H9 (cell line): ENCODE data around the gene KIF26B. TPM values are rescaled to one million over a fixed set of nuclear protein-coding genes. Genes with fewer than 3 reads are reported as not detected.

Experiments used
- DNase-seq: peaks from one replicate; pipeline ENCODE4 v3.0.0-alpha.2; 2017
- H2AFZ ChIP-seq: one replicate; pipeline ENCODE4 v1.6.1; 2013; ENCODE audit warnings: mild to moderate bottlenecking, low read length, control low read depth, moderate library complexity
- H2AK5ac ChIP-seq: 2 replicates; pipeline ENCODE4 v1.6.1; 2013; ENCODE audit warnings: low read length, control low read depth, mixed read lengths; ENCODE audit not compliant: insufficient read length
- H2BK120ac ChIP-seq: one replicate; pipeline ENCODE4 v1.6.1; 2013; ENCODE audit warnings: low read depth, mild to moderate bottlenecking, low read length, control low read depth, inconsistent platforms; ENCODE audit not compliant: poor library complexity, severe bottlenecking
- H2BK12ac ChIP-seq: 2 replicates; pipeline ENCODE4 v1.6.1; 2013; ENCODE audit warnings: low read length, control low read depth, mixed read lengths, low read depth; ENCODE audit not compliant: insufficient read length
- H2BK15ac ChIP-seq: 2 replicates; pipeline ENCODE4 v1.6.1; 2013; ENCODE audit warnings: low read depth, low read length, control low read depth
- H2BK20ac ChIP-seq: one replicate; pipeline ENCODE4 v1.6.1; 2013; ENCODE audit warnings: low read depth, mild to moderate bottlenecking, low read length, control low read depth, inconsistent platforms; ENCODE audit not compliant: poor library complexity, severe bottlenecking
- H2BK5ac ChIP-seq: 2 replicates; pipeline ENCODE4 v1.6.1; 2013; ENCODE audit warnings: low read length, control low read depth, mixed read lengths; ENCODE audit not compliant: insufficient read length
- H3K14ac ChIP-seq: 2 replicates; pipeline ENCODE4 v1.6.1; 2013; ENCODE audit warnings: low read length, control low read depth; ENCODE audit not compliant: insufficient read depth
- H3K18ac ChIP-seq: 2 replicates; pipeline ENCODE4 v1.6.1; 2013; ENCODE audit warnings: low read depth, mild to moderate bottlenecking, mixed read lengths, low read length, control low read depth; ENCODE audit not compliant: insufficient read length
- H3K23ac ChIP-seq: 2 replicates; pipeline ENCODE4 v1.6.1; 2013; ENCODE audit warnings: low read length, control low read depth, mixed read lengths, low read depth; ENCODE audit not compliant: insufficient read length
- H3K23me2 ChIP-seq: 2 replicates; pipeline ENCODE4 v1.6.1; 2013; ENCODE audit warnings: low read depth, mild to moderate bottlenecking, mixed read lengths, low read length, control low read depth; ENCODE audit not compliant: insufficient read length, poor library complexity, severe bottlenecking
- H3K27ac ChIP-seq: 2 replicates; pipeline ENCODE4 v1.5.1; 2013; ENCODE audit warnings: low read length, control low read depth, mixed read lengths, low read depth; ENCODE audit not compliant: insufficient read length
- H3K27me3 ChIP-seq: 2 replicates; pipeline ENCODE4 v1.6.1; 2013; ENCODE audit warnings: low read length, control low read depth, inconsistent platforms; ENCODE audit not compliant: insufficient read depth
- H3K4ac ChIP-seq: 2 replicates; pipeline ENCODE4 v1.6.1; 2013; ENCODE audit warnings: low read depth, mild to moderate bottlenecking, control low read depth, inconsistent platforms, low read length, moderate library complexity
- H3K4me1 ChIP-seq: 2 replicates; pipeline ENCODE4 v1.6.1; 2013; ENCODE audit warnings: low read length, control low read depth, inconsistent platforms; ENCODE audit not compliant: insufficient read depth
- H3K4me2 ChIP-seq: 2 replicates; pipeline ENCODE4 v1.6.1; 2013; ENCODE audit warnings: low read length, control low read depth, mixed read lengths; ENCODE audit not compliant: insufficient read length, insufficient read depth
- H3K56ac ChIP-seq: 2 replicates; pipeline ENCODE4 v1.6.1; 2013; ENCODE audit warnings: low read depth, mild to moderate bottlenecking, mixed read lengths, low read length, control low read depth; ENCODE audit not compliant: insufficient read length
- H3K79me1 ChIP-seq: 2 replicates; pipeline ENCODE4 v1.6.1; 2013; ENCODE audit warnings: low read depth, mild to moderate bottlenecking, moderate library complexity, low read length, control low read depth, inconsistent platforms; ENCODE audit not compliant: insufficient read depth, poor library complexity, severe bottlenecking
- H3K79me2 ChIP-seq: 2 replicates; pipeline ENCODE4 v1.6.1; 2013; ENCODE audit warnings: low read length, control low read depth, inconsistent platforms; ENCODE audit not compliant: insufficient read depth
- H3K9ac ChIP-seq: 2 replicates; pipeline ENCODE4 v1.6.1; 2013; ENCODE audit warnings: low read length, control low read depth, mixed read lengths; ENCODE audit not compliant: insufficient read length; ENCODE audit errors: extremely low read depth
- H3K9me3 ChIP-seq: one replicate; pipeline ENCODE4 v1.6.1; 2013; ENCODE audit warnings: low read depth, low read length, inconsistent platforms; ENCODE audit not compliant: control insufficient read depth
- H3T11ph ChIP-seq: one replicate; pipeline ENCODE4 v1.6.1; 2013; ENCODE audit warnings: mild to moderate bottlenecking, low read length, control low read depth, inconsistent platforms
- H4K20me1 ChIP-seq: one replicate; pipeline ENCODE4 v1.6.1; 2013; ENCODE audit not compliant: control insufficient read depth, insufficient read length, insufficient read depth
- H4K5ac ChIP-seq: 2 replicates; pipeline ENCODE4 v1.6.1; 2013; ENCODE audit warnings: low read depth, mild to moderate bottlenecking, mixed read lengths, low read length, control low read depth; ENCODE audit not compliant: insufficient read length
- H4K8ac ChIP-seq: replicated peaks from 2 replicates; pipeline ENCODE4 v1.6.1; 2013; ENCODE audit warnings: low read length, control low read depth, mixed read lengths, low read depth; ENCODE audit not compliant: insufficient read length
- H4K91ac ChIP-seq: 2 replicates; pipeline ENCODE4 v1.6.1; 2013; ENCODE audit warnings: low read depth, mild to moderate bottlenecking, moderate library complexity, mixed read lengths, low read length, control low read depth; ENCODE audit not compliant: insufficient read length
- H3K27ac Mint-ChIP-seq, 3 experiments: 2 replicates in 2 of 3; 3 replicates in 1 of 3; pipeline ENCODE4 v1.8.0; 2020 to 2021; ENCODE audit warnings: mixed read lengths in 3 of 3, mild to moderate bottlenecking in 1 of 3, moderate library complexity in 1 of 3
- H3K27me3 Mint-ChIP-seq: 2 replicates; pipeline ENCODE4 v1.8.0; 2021; ENCODE audit warnings: low read depth, mild to moderate bottlenecking, moderate library complexity, mixed read lengths
- H3K36me3 Mint-ChIP-seq, 3 experiments: 2 replicates in 2 of 3; 3 replicates in 1 of 3; pipeline ENCODE4 v1.8.0; 2020 to 2021; ENCODE audit warnings: low read depth in 3 of 3, mixed read lengths in 3 of 3; ENCODE audit not compliant: insufficient read depth in 1 of 3
- H3K4me1 Mint-ChIP-seq, 2 experiments: 2 replicates each; pipeline ENCODE4 v1.8.0; 2020; ENCODE audit warnings: mixed read lengths in 2 of 2
- H3K4me3 Mint-ChIP-seq, 2 experiments: 2 replicates in 1 of 2; 3 replicates in 1 of 2; pipeline ENCODE4 v1.8.0; 2020 to 2021; ENCODE audit warnings: mild to moderate bottlenecking in 2 of 2, mixed read lengths in 2 of 2, moderate library complexity in 1 of 2
- H3K9me3 Mint-ChIP-seq, 2 experiments: 2 replicates in 1 of 2; 3 replicates in 1 of 2; pipeline ENCODE4 v1.8.0; 2020; ENCODE audit warnings: mild to moderate bottlenecking in 2 of 2, mixed read lengths in 2 of 2, moderate library complexity in 1 of 2
- CTCF ChIP-seq: fragments of 200-600 bp; sonication (generic); conservative IDR thresholded peaks from 3 replicates; pipeline ENCODE4 v1.8.0; 2021; ENCODE audit warnings: antibody characterized with exemption, mild to moderate bottlenecking
- WGBS: extraction: QIAGEN DNeasy Blood & Tissue Kit; methylation state at CpG from one replicate; pipeline ENCODE4 v1.1.7; 2013; ENCODE audit warnings: missing lambda C conversion rate, low lambda C conversion rate, mixed read lengths; ENCODE audit not compliant: insufficient read length; ENCODE audit errors: extremely low coverage; 5-methylcytosine and 5-hydroxymethylcytosine counted together
- total RNA-seq: library from RNA; stranded (reverse); gene quantifications from 2 replicates; pipeline ENCODE4 v1.2.1, GENCODE V29; 2021

KIF26B gene
- total RNA-seq, 1 experiment from 2014 or later, result 0.13 TPM

- Mint-ChIP-seq H3K27me3 (no peaks in the 10 kb centered on the region), H3K4me3 (no peak overlapping the region), H3K4me1 (peaks cover 10 to 11% of the 10 kb centered on the region in 2 experiments), H3K9me3 (peaks cover 10 to 13% of the 10 kb centered on the region in 2 experiments; a peak in 4 of 5 replicates), H3K36me3 (peaks cover 4 to 5% (median 5%) of the 10 kb centered on the region in 3 experiments; a peak in 4 of 7 replicates), H3K27ac (no peak overlapping the region)
- H3K9me3 ChIP-seq, result no peaks in the 10 kb centered on the region
- H3K79me1 ChIP-seq, result no peaks in the 10 kb centered on the region
- H3K27me3 ChIP-seq, result no peaks in the 10 kb centered on the region
- no peak overlapping the region for H3K4me2 ChIP-seq
- no peak overlapping the region for H3K9ac ChIP-seq
- no peak overlapping the region for H3K18ac ChIP-seq
- H4K91ac ChIP-seq, result no peak overlapping the region
- no peak overlapping the region for H2BK15ac ChIP-seq
- no peak overlapping the region for H3K27ac ChIP-seq
- no peaks in the 10 kb centered on the region for H4K20me1 ChIP-seq
- H2BK120ac ChIP-seq, result no peak overlapping the region
- WGBS, result no CpG with 5 or more reads among the region's 18 CpGs
- H2AK5ac ChIP-seq, result no peak overlapping the region
- H3K79me2 ChIP-seq, result no peaks in the 10 kb centered on the region
- H4K5ac ChIP-seq, result no peak overlapping the region
- no peak overlapping the region for H4K8ac ChIP-seq
- H2BK5ac ChIP-seq, result no peak overlapping the region
- no peaks in the 10 kb centered on the region for H3K4me1 ChIP-seq
- H3T11ph ChIP-seq, result no peak overlapping the region
- H2BK20ac ChIP-seq, result no peak overlapping the region
- H3K56ac ChIP-seq, result no peak overlapping the region
- H2BK12ac ChIP-seq, result no peak overlapping the region
- H3K4ac ChIP-seq, result no peak overlapping the region
- TF ChIP-seq CTCF, result no peak
- H2AFZ ChIP-seq, result no peak overlapping the region
- H3K23me2 ChIP-seq, result no peaks in the 10 kb centered on the region
- no peak for DNase-seq
- no peak overlapping the region for H3K14ac ChIP-seq
- H3K23ac ChIP-seq, result no peak overlapping the region
Measured at GRCh38 chr1:245248231-245248731, 93.5 kb downstream of the KIF26B start.
